Astrocyte (in vitro differentiated cells and primary cell): Measurements from ENCODE around the gene CTNNA2. TPM values are rescaled to one million over a fixed set of nuclear protein-coding genes. Genes with fewer than 3 reads are reported as not detected.

Experiments
- DNase-seq: peaks from one replicate; pipeline ENCODE4 v3.0.0-alpha.2; 2010; ENCODE audit warnings: low read depth
- FAIRE-seq: peaks from 2 replicates; lab custom pipeline; 2011; peaks lifted over from hg19 to GRCh38; lab: Jason Lieb, UNC
- H2AFZ ChIP-seq: 2 replicates; pipeline ENCODE4 v1.6.0; 2012; ENCODE audit warnings: low read depth, low read length, inconsistent platforms
- H3K27ac ChIP-seq: 2 replicates; pipeline ENCODE4 v1.5.1; 2011; ENCODE audit warnings: low read depth, low read length, inconsistent platforms
- H3K27me3 ChIP-seq: 2 replicates; pipeline ENCODE4 v1.6.0; 2011; ENCODE audit warnings: low read length, inconsistent platforms; ENCODE audit not compliant: insufficient read depth
- H3K36me3 ChIP-seq: 2 replicates; pipeline ENCODE4 v1.5.1; 2011; ENCODE audit warnings: low read length, inconsistent platforms; ENCODE audit not compliant: insufficient read depth
- H3K4me1 ChIP-seq: 2 replicates; pipeline ENCODE4 v1.5.1; 2011; ENCODE audit warnings: low read length, inconsistent platforms; ENCODE audit not compliant: insufficient read depth
- H3K4me2 ChIP-seq: 2 replicates; pipeline ENCODE4 v1.6.0; 2012; ENCODE audit warnings: low read length, inconsistent platforms
- H3K4me3 ChIP-seq: 2 replicates; pipeline ENCODE4 v1.5.1; 2011; ENCODE audit warnings: low read depth, mild to moderate bottlenecking, low read length, inconsistent platforms; ENCODE audit not compliant: insufficient read depth
- H3K79me2 ChIP-seq: 2 replicates; pipeline ENCODE4 v1.6.0; 2012; ENCODE audit warnings: mild to moderate bottlenecking, low read length, inconsistent platforms; ENCODE audit not compliant: insufficient read depth
- H3K9ac ChIP-seq: 2 replicates; pipeline ENCODE4 v1.6.0; 2012; ENCODE audit warnings: mild to moderate bottlenecking, low read length, inconsistent platforms
- H3K9me3 ChIP-seq: 2 replicates; pipeline ENCODE4 v1.5.1; 2012; ENCODE audit warnings: low read depth, mild to moderate bottlenecking, low read length, inconsistent platforms; ENCODE audit not compliant: insufficient read depth
- H4K20me1 ChIP-seq: 2 replicates; pipeline ENCODE4 v1.6.0; 2012; ENCODE audit warnings: low read length, inconsistent platforms; ENCODE audit not compliant: insufficient read depth
- H3K27ac Mint-ChIP-seq: one replicate; pipeline ENCODE4 v1.8.0; 2021; ENCODE audit warnings: mild to moderate bottlenecking, mixed read lengths; ENCODE audit not compliant: unreplicated experiment
- H3K27me3 Mint-ChIP-seq: one replicate; pipeline ENCODE4 v1.8.0; 2021; ENCODE audit warnings: low read depth, mixed read lengths; ENCODE audit not compliant: unreplicated experiment
- H3K36me3 Mint-ChIP-seq: one replicate; pipeline ENCODE4 v1.8.0; 2021; ENCODE audit warnings: low read depth, mixed read lengths; ENCODE audit not compliant: unreplicated experiment
- H3K4me1 Mint-ChIP-seq: one replicate; pipeline ENCODE4 v1.8.0; 2021; ENCODE audit warnings: low read depth, mixed read lengths; ENCODE audit not compliant: unreplicated experiment
- H3K4me3 Mint-ChIP-seq: one replicate; pipeline ENCODE4 v1.8.0; 2021; ENCODE audit warnings: mild to moderate bottlenecking, moderate library complexity, mixed read lengths; ENCODE audit not compliant: unreplicated experiment
- H3K9me3 Mint-ChIP-seq: one replicate; pipeline ENCODE4 v1.8.0; 2021; ENCODE audit warnings: mild to moderate bottlenecking, mixed read lengths; ENCODE audit not compliant: unreplicated experiment
- CTCF ChIP-seq: IDR thresholded peaks from 2 replicates; pipeline ENCODE4 v1.5.1; 2011; ENCODE audit warnings: low read depth, mild to moderate bottlenecking, inconsistent platforms, low read length, moderate library complexity; ENCODE audit not compliant: insufficient read depth
- EZH2 ChIP-seq: IDR thresholded peaks from 2 replicates; pipeline ENCODE4 v1.6.1; 2012; ENCODE audit warnings: mild to moderate bottlenecking, low read length, inconsistent platforms; ENCODE audit not compliant: insufficient read depth
- total RNA-seq: library from RNA; stranded (reverse); gene quantifications from 2 replicates; pipeline ENCODE4 v1.2.1, GENCODE V29; 2021

Gene CTNNA2
- total RNA-seq, 1 donor from 2014 or later, result 3.9 TPM

GRCh38 chr2:80370375-80371009 is 857.6 kb downstream of the CTNNA2 start:
- Histone ChIP-seq H3K4me3 (no peak overlapping the region), H3K79me2 (no peaks in the 10 kb centered on the region), H2AFZ (no peak overlapping the region), H3K27me3 (no peaks in the 10 kb centered on the region), H3K9me3 (no peaks in the 10 kb centered on the region), H3K27ac (no peak overlapping the region), H3K4me2 (no peak overlapping the region), H4K20me1 (no peaks in the 10 kb centered on the region), H3K4me1 (no peaks in the 10 kb centered on the region), H3K36me3 (no peaks in the 10 kb centered on the region), H3K9ac (no peak overlapping the region)
- no peaks in the 10 kb centered on the region for H3K4me1 Mint-ChIP-seq
- no peak overlapping the region for H3K4me3 Mint-ChIP-seq
- peaks cover 4% of the 10 kb centered on the region for H3K27me3 Mint-ChIP-seq
- no peak overlapping the region for H3K27ac Mint-ChIP-seq
- no peaks in the 10 kb centered on the region for H3K36me3 Mint-ChIP-seq
- FAIRE-seq (no peak), DNase-seq (no peak)
- no peaks in the 10 kb centered on the region for H3K9me3 Mint-ChIP-seq
- TF ChIP-seq EZH2, result no peak
- no peak for TF ChIP-seq CTCF

GRCh38 chr2:80374105-80374504 is 861.3 kb downstream of the CTNNA2 start:
- Mint-ChIP-seq H3K27ac (no peak overlapping the region), H3K36me3 (no peaks in the 10 kb centered on the region), H3K4me3 (no peak overlapping the region), H3K27me3 (peaks cover 3% of the 10 kb centered on the region), H3K4me1 (no peaks in the 10 kb centered on the region), H3K9me3 (no peaks in the 10 kb centered on the region)
- Histone ChIP-seq H3K79me2 (no peaks in the 10 kb centered on the region), H3K4me2 (no peak overlapping the region), H3K36me3 (no peaks in the 10 kb centered on the region), H4K20me1 (no peaks in the 10 kb centered on the region), H3K9ac (no peak overlapping the region), H3K4me3 (no peak overlapping the region), H3K27me3 (no peaks in the 10 kb centered on the region), H2AFZ (no peak overlapping the region), H3K4me1 (no peaks in the 10 kb centered on the region), H3K27ac (no peak overlapping the region), H3K9me3 (no peaks in the 10 kb centered on the region)
- no peak for DNase-seq
- TF ChIP-seq CTCF (no peak), EZH2 (no peak)
- no peak for FAIRE-seq

- Histone ChIP-seq H3K79me2 (no peaks in the 10 kb centered on the region), H3K27ac (no peak overlapping the region), H3K9ac (no peak overlapping the region), H3K4me3 (no peak overlapping the region), H2AFZ (no peak overlapping the region), H4K20me1 (no peaks in the 10 kb centered on the region), H3K27me3 (no peaks in the 10 kb centered on the region), H3K4me1 (no peaks in the 10 kb centered on the region), H3K4me2 (no peak overlapping the region), H3K9me3 (no peaks in the 10 kb centered on the region), H3K36me3 (no peaks in the 10 kb centered on the region)
- FAIRE-seq (no peak), DNase-seq (no peak)
- TF ChIP-seq CTCF, result no peak
- no peak for TF ChIP-seq EZH2
- Mint-ChIP-seq H3K9me3 (peaks cover 3% of the 10 kb centered on the region), H3K27me3 (peaks cover 3% of the 10 kb centered on the region), H3K27ac (no peak overlapping the region), H3K36me3 (no peaks in the 10 kb centered on the region), H3K4me1 (no peaks in the 10 kb centered on the region), H3K4me3 (no peak overlapping the region)
Observed at GRCh38 chr2:80377071-80377470, 864.2 kb downstream of the CTNNA2 start.
